NCI-H345 (cell line): ENCODE measurements around the gene RNF212.

Source experiments
- DNase-seq: peaks from one replicate; lab custom pipeline; 2025; lab: John Stamatoyannopoulos, UW

RNF212 gene

GRCh38 chr4:1115528-1116293, 2.3 kb upstream of the RNF212 start:
- no peak for DNase-seq

GRCh38 chr4:1112821-1113182, 562 bp downstream of the RNF212 start:
- no peak for DNase-seq

GRCh38 chr4:1112174-1112820, 1.1 kb downstream of the RNF212 start:
- no peak for DNase-seq

GRCh38 chr4:1111259-1111809, 2.0 kb downstream of the RNF212 start:
- DNase-seq, result no peak

- DNase-seq, result no peak
Observed at GRCh38 chr4:1109898-1110506, 3.4 kb downstream of the RNF212 start.

- DNase-seq, result no peak
Observed at GRCh38 chr4:1109333-1109732, 4.0 kb downstream of the RNF212 start.

- no peak for DNase-seq
Observed at GRCh38 chr4:1105662-1106061, 7.7 kb downstream of the RNF212 start.

- DNase-seq, result no peak
Observed at GRCh38 chr4:1105067-1105466, 8.3 kb downstream of the RNF212 start.

- no peak for DNase-seq
Observed at GRCh38 chr4:1104647-1105046, 8.7 kb downstream of the RNF212 start.

GRCh38 chr4:1099684-1100335, 13.6 kb downstream of the RNF212 start:
- DNase-seq, result no peak

GRCh38 chr4:1099270-1099669, 14.1 kb downstream of the RNF212 start:
- no peak for DNase-seq

- DNase-seq, result no peak
Observed at GRCh38 chr4:1098311-1098925, 14.9 kb downstream of the RNF212 start.

- no peak for DNase-seq
Observed at GRCh38 chr4:1097553-1097952, 15.8 kb downstream of the RNF212 start.

- no peak for DNase-seq
Observed at GRCh38 chr4:1096841-1097240, 16.5 kb downstream of the RNF212 start.

- no peak for DNase-seq
Observed at GRCh38 chr4:1094336-1094690, 19.1 kb downstream of the RNF212 start.

- DNase-seq, result no peak
Observed at GRCh38 chr4:1093391-1094335, 19.7 kb downstream of the RNF212 start.

- DNase-seq, result no peak
Observed at GRCh38 chr4:1092983-1093361, 20.4 kb downstream of the RNF212 start.

- DNase-seq, result no peak
Observed at GRCh38 chr4:1092026-1092982, 21.1 kb downstream of the RNF212 start.

- no peak for DNase-seq
Observed at GRCh38 chr4:1091561-1091995, 21.8 kb downstream of the RNF212 start.
